Ishikawa (cell line): ENCODE measurements around the gene COX4I1.

Experiments used
- CEBPB ChIP-seq: IDR thresholded peaks from 2 replicates; pipeline ENCODE4 v1.6.1; 2012
- CREB1 ChIP-seq: IDR thresholded peaks from 2 replicates; pipeline ENCODE4 v1.6.1; 2012; ENCODE audit warnings: low read depth
- EGR1 ChIP-seq: IDR thresholded peaks from 2 replicates; pipeline ENCODE4 v1.6.1; 2012
- EP300 ChIP-seq: IDR thresholded peaks from 2 replicates; pipeline ENCODE4 v1.6.1; 2012; ENCODE audit warnings: borderline replicate concordance
- MAX ChIP-seq: IDR thresholded peaks from 2 replicates; pipeline ENCODE4 v1.6.1; 2012
- NFIC ChIP-seq: IDR thresholded peaks from 2 replicates; pipeline ENCODE4 v1.6.1; 2012
- TAF1 ChIP-seq: IDR thresholded peaks from 2 replicates; pipeline ENCODE4 v1.6.1; 2012; ENCODE audit warnings: low read depth, mild to moderate bottlenecking
- TCF12 ChIP-seq: IDR thresholded peaks from 2 replicates; pipeline ENCODE4 v1.6.1; 2012; ENCODE audit warnings: low read depth
- YY1 ChIP-seq: IDR thresholded peaks from 2 replicates; pipeline ENCODE4 v1.6.1; 2012; ENCODE audit warnings: low read depth
- ZBTB7A ChIP-seq: IDR thresholded peaks from 2 replicates; pipeline ENCODE4 v1.6.1; 2012; ENCODE audit warnings: low read depth
- TF ChIP-seq, protein P1 (sequence below): IDR thresholded peaks from 2 replicates; pipeline ENCODE4 v1.6.1; 2012
- TF ChIP-seq, protein P2 (sequence below): IDR thresholded peaks from 2 replicates; pipeline ENCODE4 v1.6.1; 2012; ENCODE audit warnings: low read depth, mild to moderate bottlenecking

DNA sequence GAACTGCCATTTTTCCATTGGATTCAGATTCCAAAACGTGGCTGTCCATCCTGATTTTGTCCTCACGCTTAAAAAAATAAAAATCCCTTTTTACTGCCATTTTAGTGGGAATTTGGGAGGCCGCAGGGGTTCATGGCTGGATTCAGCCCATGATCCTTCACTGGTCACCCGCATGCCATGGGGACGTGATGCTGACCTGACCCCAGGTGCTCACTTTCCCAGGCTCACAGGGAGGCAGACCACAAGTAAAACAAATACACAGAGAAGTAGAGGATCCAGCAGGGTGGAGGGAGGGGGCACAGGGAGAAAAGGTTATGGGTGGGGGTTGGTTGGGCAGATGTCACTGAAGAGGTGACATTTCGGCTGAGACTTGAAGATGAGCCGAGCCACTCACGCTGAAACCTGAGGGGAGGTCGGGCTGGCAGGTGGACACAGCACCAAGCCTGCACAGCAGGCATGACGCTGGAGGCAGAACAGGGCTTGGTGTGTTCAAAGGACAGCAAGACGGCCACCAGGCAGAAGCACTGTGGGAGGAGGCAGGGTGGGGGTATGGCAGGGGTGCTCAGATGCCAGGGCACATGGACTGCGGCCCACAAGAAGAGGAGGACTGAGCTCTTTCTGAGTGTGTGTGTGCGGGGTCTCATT is 10.7 kb downstream of the COX4I1 start:
- TF ChIP-seq, protein P1, sequence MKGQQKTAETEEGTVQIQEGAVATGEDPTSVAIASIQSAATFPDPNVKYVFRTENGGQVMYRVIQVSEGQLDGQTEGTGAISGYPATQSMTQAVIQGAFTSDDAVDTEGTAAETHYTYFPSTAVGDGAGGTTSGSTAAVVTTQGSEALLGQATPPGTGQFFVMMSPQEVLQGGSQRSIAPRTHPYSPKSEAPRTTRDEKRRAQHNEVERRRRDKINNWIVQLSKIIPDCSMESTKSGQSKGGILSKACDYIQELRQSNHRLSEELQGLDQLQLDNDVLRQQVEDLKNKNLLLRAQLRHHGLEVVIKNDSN: no peak
- TF ChIP-seq CEBPB (no peak), TCF12 (no peak), EGR1 (no peak), MAX (no peak), TAF1 (no peak), EP300 (no peak), ZBTB7A (no peak), NFIC (no peak), YY1 (no peak), CREB1 (no peak)
- TF ChIP-seq, protein P2, sequence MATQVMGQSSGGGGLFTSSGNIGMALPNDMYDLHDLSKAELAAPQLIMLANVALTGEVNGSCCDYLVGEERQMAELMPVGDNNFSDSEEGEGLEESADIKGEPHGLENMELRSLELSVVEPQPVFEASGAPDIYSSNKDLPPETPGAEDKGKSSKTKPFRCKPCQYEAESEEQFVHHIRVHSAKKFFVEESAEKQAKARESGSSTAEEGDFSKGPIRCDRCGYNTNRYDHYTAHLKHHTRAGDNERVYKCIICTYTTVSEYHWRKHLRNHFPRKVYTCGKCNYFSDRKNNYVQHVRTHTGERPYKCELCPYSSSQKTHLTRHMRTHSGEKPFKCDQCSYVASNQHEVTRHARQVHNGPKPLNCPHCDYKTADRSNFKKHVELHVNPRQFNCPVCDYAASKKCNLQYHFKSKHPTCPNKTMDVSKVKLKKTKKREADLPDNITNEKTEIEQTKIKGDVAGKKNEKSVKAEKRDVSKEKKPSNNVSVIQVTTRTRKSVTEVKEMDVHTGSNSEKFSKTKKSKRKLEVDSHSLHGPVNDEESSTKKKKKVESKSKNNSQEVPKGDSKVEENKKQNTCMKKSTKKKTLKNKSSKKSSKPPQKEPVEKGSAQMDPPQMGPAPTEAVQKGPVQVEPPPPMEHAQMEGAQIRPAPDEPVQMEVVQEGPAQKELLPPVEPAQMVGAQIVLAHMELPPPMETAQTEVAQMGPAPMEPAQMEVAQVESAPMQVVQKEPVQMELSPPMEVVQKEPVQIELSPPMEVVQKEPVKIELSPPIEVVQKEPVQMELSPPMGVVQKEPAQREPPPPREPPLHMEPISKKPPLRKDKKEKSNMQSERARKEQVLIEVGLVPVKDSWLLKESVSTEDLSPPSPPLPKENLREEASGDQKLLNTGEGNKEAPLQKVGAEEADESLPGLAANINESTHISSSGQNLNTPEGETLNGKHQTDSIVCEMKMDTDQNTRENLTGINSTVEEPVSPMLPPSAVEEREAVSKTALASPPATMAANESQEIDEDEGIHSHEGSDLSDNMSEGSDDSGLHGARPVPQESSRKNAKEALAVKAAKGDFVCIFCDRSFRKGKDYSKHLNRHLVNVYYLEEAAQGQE: no peak
